A549 (cell line): ENCODE measurements around the gene PVALEF. TPM values are rescaled to one million over a fixed set of nuclear protein-coding genes. Genes with fewer than 3 reads are reported as not detected.

ENCODE experiments used
- ATAC-seq, 2 experiments: fragments of 200-7000 bp in 1 of 2; fragments of >200 bp in 1 of 2; cut with Nextera tagmentation in 1 of 2; cut with Tn5 transposase in 1 of 2; 3 replicates each; pipeline versions ENCODE4 v1.8.0 to v1.9.1; 2018 to 2020; ENCODE audit warnings: mild to moderate bottlenecking in 1 of 2, moderate library complexity in 1 of 2
- CTCF ChIA-PET: fragments of 300-600 bp; sonication (Branson Sonifier 250); formaldehyde crosslinking; extraction: SDS; loops from one replicate; lab custom pipeline; 2021; ENCODE audit warnings: antibody characterized with exemption, inconsistent platforms; lab: Yijun Ruan, JAX
- POLR2A ChIA-PET: fragments of 350-600 bp; formaldehyde crosslinking; extraction: SDS; loops from one replicate; lab custom pipeline; 2021; ENCODE audit warnings: antibody characterized with exemption, inconsistent platforms; lab: Yijun Ruan, JAX
- DNase-seq, 2 experiments: peaks; one replicate each; pipeline versions ENCODE4 v3.0.0 to v3.0.0-alpha.2; 2011 to 2016; ENCODE audit warnings: low read depth in 1 of 2, low spot score in 1 of 2
- FAIRE-seq: peaks from 2 replicates; lab custom pipeline; 2011; peaks lifted over from hg19 to GRCh38; lab: Jason Lieb, UNC
- H3K27ac ChIP-seq, 2 experiments: fragments of >200 bp; sonication (Bioruptor Twin); formaldehyde crosslinking; 3 replicates each; pipeline ENCODE4 v1.5.1; 2016 to 2017
- H3K4me1 ChIP-seq: fragments of >200 bp; sonication (Bioruptor Twin); formaldehyde crosslinking; 3 replicates; pipeline ENCODE4 v1.6.1; 2016
- H3K4me2 ChIP-seq: fragments of >200 bp; sonication (Bioruptor Twin); formaldehyde crosslinking; 3 replicates; pipeline ENCODE4 v1.6.1; 2016
- H3K4me3 ChIP-seq: fragments of >200 bp; sonication (Bioruptor Twin); formaldehyde crosslinking; 3 replicates; pipeline ENCODE4 v1.5.1; 2016
- H3K9me3 ChIP-seq: fragments of >200 bp; sonication (Bioruptor Twin); formaldehyde crosslinking; 3 replicates; pipeline ENCODE4 v1.6.1; 2016
- CBX2 ChIP-seq: fragments of 200-600 bp; sonication (generic); IDR thresholded peaks from 2 replicates; pipeline ENCODE4 v1.6.1; 2016; ENCODE audit warnings: low read depth, mild to moderate bottlenecking, borderline replicate concordance
- CEBPB ChIP-seq, 2 experiments: fragments of >200 bp in 1 of 2; sonication (Bioruptor Twin) in 1 of 2; formaldehyde crosslinking in 1 of 2; IDR thresholded peaks; 2 replicates each; pipeline ENCODE4 v1.6.1; 2012 to 2016
- ELK1 ChIP-seq: fragments of 150-350 bp; IDR thresholded peaks from 2 replicates; pipeline ENCODE4 v1.6.1; 2014; ENCODE audit warnings: low read depth, mild to moderate bottlenecking, low read length
- ESRRA ChIP-seq: fragments of 150-350 bp; IDR thresholded peaks from 2 replicates; pipeline ENCODE4 v1.6.1; 2014; ENCODE audit warnings: mild to moderate bottlenecking, low read length, borderline replicate concordance
- FOSB ChIP-seq: fragments of 250-450 bp; sonication (Bioruptor Pico); IDR thresholded peaks from 2 replicates; pipeline ENCODE4 v1.5.0; 2020; ENCODE audit warnings: mild to moderate bottlenecking, moderate library complexity
- HOXB13 ChIP-seq: fragments of 250-450 bp; sonication (Bioruptor Pico); IDR thresholded peaks from 2 replicates; pipeline ENCODE4 v1.5.0; 2020; ENCODE audit warnings: low read depth, mild to moderate bottlenecking, moderate library complexity
- JUN ChIP-seq, 2 experiments: fragments of >200 bp; sonication (Bioruptor Twin); formaldehyde crosslinking; IDR thresholded peaks; 2 replicates in 1 of 2; 3 replicates in 1 of 2; pipeline ENCODE4 v1.6.1; 2016 to 2017
- KDM5A ChIP-seq: fragments of 200-600 bp; sonication (generic); IDR thresholded peaks from 2 replicates; pipeline ENCODE4 v1.6.1; 2016; ENCODE audit warnings: antibody characterized with exemption, mild to moderate bottlenecking
- MAZ ChIP-seq: fragments of 150-350 bp; IDR thresholded peaks from 2 replicates; pipeline ENCODE4 v1.6.1; 2014; ENCODE audit warnings: antibody characterized with exemption, low read depth, low read length, borderline replicate concordance
- NPAS2 ChIP-seq: fragments of 250-450 bp; sonication (Bioruptor Pico); IDR thresholded peaks from 2 replicates; pipeline ENCODE4 v1.8.0; 2022; ENCODE audit warnings: mild to moderate bottlenecking, moderate library complexity, borderline replicate concordance
- NR3C1 ChIP-seq: fragments of >200 bp; sonication (Bioruptor Twin); formaldehyde crosslinking; IDR thresholded peaks from 3 replicates; pipeline ENCODE4 v1.6.1; 2017
- PHF8 ChIP-seq: fragments of 200-600 bp; sonication (generic); IDR thresholded peaks from 2 replicates; pipeline ENCODE4 v1.6.1; 2016; ENCODE audit warnings: low read depth, mild to moderate bottlenecking, antibody characterized with exemption, moderate library complexity, borderline replicate concordance
- POLR2AphosphoS2 ChIP-seq: conservative IDR thresholded peaks from 2 replicates; pipeline ENCODE4 v1.6.1; 2012; ENCODE audit warnings: low read length, improper control_type of control experiment, inconsistent platforms
- RARB ChIP-seq: fragments of 250-450 bp; sonication (Bioruptor Pico); IDR thresholded peaks from 2 replicates; pipeline ENCODE4 v1.8.0; 2021; ENCODE audit warnings: mild to moderate bottlenecking, moderate library complexity
- RNF2 ChIP-seq: fragments of 200-600 bp; sonication (generic); IDR thresholded peaks from 2 replicates; pipeline ENCODE4 v1.6.1; 2016; ENCODE audit warnings: low read depth, mild to moderate bottlenecking, antibody characterized with exemption, moderate library complexity, borderline replicate concordance
- SREBF2 ChIP-seq: fragments of 450-650 bp; IDR thresholded peaks from 2 replicates; pipeline ENCODE4 v1.6.1; 2014; ENCODE audit warnings: mild to moderate bottlenecking, moderate library complexity
- ZNF302 ChIP-seq: fragments of 250-450 bp; sonication (Bioruptor Pico); IDR thresholded peaks from 2 replicates; pipeline ENCODE4 v1.9.0; 2021; ENCODE audit warnings: inconsistent platforms, mild to moderate bottlenecking, moderate library complexity
- WGBS: methylation state at CpG from one replicate; pipeline ENCODE4 v1.1.6; 2017; ENCODE audit errors: missing lambda C conversion rate; 5-methylcytosine and 5-hydroxymethylcytosine counted together
- polyA plus RNA-seq, 4 experiments: library from polyadenylated mRNA; depleted of rRNA in 3 of 4; stranded (reverse); fragments of >200 nt; fragmentation: RNase III in 1 of 4; extraction: RNeasy Plus Mini Kit Qiagen cat#74134 plus additional on column Dnase treatment in 1 of 4; gene quantifications; 2 replicates in 3 of 4; 3 replicates in 1 of 4; pipeline ENCODE4 v1.2.3, GENCODE V29; 2011 to 2017
- TF ChIP-seq, protein P1 (sequence below): fragments of 250-450 bp; sonication (Bioruptor Pico); IDR thresholded peaks from 2 replicates; pipeline ENCODE4 v1.5.0; 2020; ENCODE audit warnings: low read depth, mild to moderate bottlenecking, moderate library complexity
- TF ChIP-seq, protein P2 (sequence below): fragments of >200 bp; sonication (Bioruptor Twin); formaldehyde crosslinking; IDR thresholded peaks from 3 replicates; pipeline ENCODE4 v1.5.1; 2016
- TF ChIP-seq, protein P3 (sequence below): fragments of >200 bp; sonication (Bioruptor Twin); formaldehyde crosslinking; IDR thresholded peaks from 2 replicates; pipeline ENCODE4 v1.6.1; 2016

PVALEF gene
- polyA plus RNA-seq, 2 of the 4 experiments (the other 2 are of a cell fraction): not detected

DNA sequence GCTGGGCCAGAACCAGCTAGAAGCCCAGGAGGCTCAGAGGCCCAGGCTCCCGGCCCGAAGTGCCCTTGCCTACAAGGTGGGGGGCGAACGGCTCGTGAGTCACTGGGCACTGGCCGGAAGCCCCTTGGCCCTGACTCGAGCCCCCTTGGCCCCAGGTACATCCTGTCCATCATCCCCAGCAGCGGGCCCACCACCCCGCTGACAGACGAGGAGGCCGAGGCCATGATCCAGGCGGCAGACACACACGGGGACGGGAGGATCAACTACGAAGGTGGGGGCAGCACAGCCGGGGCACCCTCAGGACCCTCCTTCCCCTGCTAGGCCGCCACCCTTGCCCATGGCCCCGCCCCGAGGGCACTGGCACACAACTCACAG is 16.5 kb downstream of the PVALEF start:
- no peak overlapping the region for H3K4me3 ChIP-seq
- no peaks in the 10 kb centered on the region for H3K9me3 ChIP-seq
- no peak for FAIRE-seq
- no peaks in the 10 kb centered on the region for H3K4me1 ChIP-seq
- TF ChIP-seq ZNF302 (no peak), CEBPB (IDR thresholded peaks at IDR 0.05) (no peak), ESRRA (no peak), NR3C1 (no peak), MAZ (no peak), PHF8 (no peak), RNF2 (no peak), JUN (IDR thresholded peaks at IDR 0.05) (no peak), CBX2 (no peak), HOXB13 (CRISPR knock-in tag) (no peak), NPAS2 (CRISPR knock-in tag) (no peak)
- TF ChIP-seq, protein P1, sequence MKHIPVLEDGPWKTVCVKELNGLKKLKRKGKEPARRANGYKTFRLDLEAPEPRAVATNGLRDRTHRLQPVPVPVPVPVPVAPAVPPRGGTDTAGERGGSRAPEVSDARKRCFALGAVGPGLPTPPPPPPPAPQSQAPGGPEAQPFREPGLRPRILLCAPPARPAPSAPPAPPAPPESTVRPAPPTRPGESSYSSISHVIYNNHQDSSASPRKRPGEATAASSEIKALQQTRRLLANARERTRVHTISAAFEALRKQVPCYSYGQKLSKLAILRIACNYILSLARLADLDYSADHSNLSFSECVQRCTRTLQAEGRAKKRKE (CRISPR knock-in tag): no peak
- TF ChIP-seq, protein P2, sequence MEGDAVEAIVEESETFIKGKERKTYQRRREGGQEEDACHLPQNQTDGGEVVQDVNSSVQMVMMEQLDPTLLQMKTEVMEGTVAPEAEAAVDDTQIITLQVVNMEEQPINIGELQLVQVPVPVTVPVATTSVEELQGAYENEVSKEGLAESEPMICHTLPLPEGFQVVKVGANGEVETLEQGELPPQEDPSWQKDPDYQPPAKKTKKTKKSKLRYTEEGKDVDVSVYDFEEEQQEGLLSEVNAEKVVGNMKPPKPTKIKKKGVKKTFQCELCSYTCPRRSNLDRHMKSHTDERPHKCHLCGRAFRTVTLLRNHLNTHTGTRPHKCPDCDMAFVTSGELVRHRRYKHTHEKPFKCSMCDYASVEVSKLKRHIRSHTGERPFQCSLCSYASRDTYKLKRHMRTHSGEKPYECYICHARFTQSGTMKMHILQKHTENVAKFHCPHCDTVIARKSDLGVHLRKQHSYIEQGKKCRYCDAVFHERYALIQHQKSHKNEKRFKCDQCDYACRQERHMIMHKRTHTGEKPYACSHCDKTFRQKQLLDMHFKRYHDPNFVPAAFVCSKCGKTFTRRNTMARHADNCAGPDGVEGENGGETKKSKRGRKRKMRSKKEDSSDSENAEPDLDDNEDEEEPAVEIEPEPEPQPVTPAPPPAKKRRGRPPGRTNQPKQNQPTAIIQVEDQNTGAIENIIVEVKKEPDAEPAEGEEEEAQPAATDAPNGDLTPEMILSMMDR: no peak
- ATAC-seq: no peak
- H3K27ac ChIP-seq: no peak overlapping the region
- ChIA-PET POLR2A (no interaction called here), CTCF (interaction anchor here (1.1 to 3.1 kb wide), 6 partner anchors 9 to 59 kb away, joined by 3 to 22 read pairs (median 4); no protein-coding TSS in a partner anchor)
- no peak overlapping the region for H3K4me2 ChIP-seq
- no peak for DNase-seq
- 79% methylated on average over 13 of the region's 19 CpGs for WGBS

- Histone ChIP-seq H3K4me2 (no peak overlapping the region), H3K27ac (no peak overlapping the region)
- TF ChIP-seq FOSB (CRISPR knock-in tag) (no peak), KDM5A (no peak), RARB (no peak), CBX2 (no peak), POLR2AphosphoS2 (no peak), RNF2 (no peak), HOXB13 (CRISPR knock-in tag) (no peak)
- TF ChIP-seq, protein P1 (CRISPR knock-in tag): no peak
- TF ChIP-seq, all 56 proteins: peak for 0
- POLR2A ChIA-PET: no interaction called here
- DNase-seq (no peak), ATAC-seq (no peak), FAIRE-seq (no peak)
- Histone ChIP-seq H3K4me3 (no peak overlapping the region), H3K4me1 (no peaks in the 10 kb centered on the region), H3K9me3 (no peaks in the 10 kb centered on the region)
- WGBS: 78% methylated on average over 4 of the region's 5 CpGs
- CTCF ChIA-PET: interaction anchor here (1.5 to 3.1 kb wide), 4 partner anchors 8 to 47 kb away, joined by 3 to 22 read pairs (median 6); no protein-coding TSS in a partner anchor
Observed at GRCh38 chr17:81182596-81182995, 17.3 kb downstream of the PVALEF start.

- POLR2A ChIA-PET: no interaction called here
- TF ChIP-seq, protein P1 (CRISPR knock-in tag): no peak
- TF ChIP-seq ELK1: no peak
- TF ChIP-seq, protein P2: no peak
- TF ChIP-seq FOSB (CRISPR knock-in tag): no peak
- TF ChIP-seq, protein P3, sequence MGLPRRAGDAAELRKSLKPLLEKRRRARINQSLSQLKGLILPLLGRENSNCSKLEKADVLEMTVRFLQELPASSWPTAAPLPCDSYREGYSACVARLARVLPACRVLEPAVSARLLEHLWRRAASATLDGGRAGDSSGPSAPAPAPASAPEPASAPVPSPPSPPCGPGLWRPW: no peak
- no peak for TF ChIP-seq SREBF2
- TF ChIP-seq, all 56 proteins: peak for 0
Observed at GRCh38 chr17:81183316-81183715, 18.0 kb downstream of the PVALEF start.

More at GRCh38 chr17:81183316-81183715, 18.0 kb downstream of the PVALEF start:
- no peak overlapping the region for H3K4me2 ChIP-seq
- H3K4me1 ChIP-seq: no peaks in the 10 kb centered on the region
- no peak overlapping the region for H3K27ac ChIP-seq
- WGBS: 85% methylated on average over 10 of the region's 10 CpGs
- CTCF ChIA-PET: no interaction called here
- no peaks in the 10 kb centered on the region for H3K9me3 ChIP-seq
- no peak for DNase-seq
- no peak for FAIRE-seq
- no peak overlapping the region for H3K4me3 ChIP-seq
- no peak; a peak in 1 of 6 replicates for ATAC-seq
